K562 (cell line): ENCODE data around the gene PPP1R3C. TPM values are rescaled to one million over a fixed set of nuclear protein-coding genes. Genes with fewer than 3 reads are reported as not detected.

Source experiments
- ATF7 ChIP-seq: fragments of 450-650 bp; IDR thresholded peaks from 2 replicates; pipeline ENCODE4 v1.7.1; 2014; ENCODE audit warnings: mild to moderate bottlenecking, moderate library complexity
- EP300 ChIP-seq: IDR thresholded peaks from 2 replicates; pipeline ENCODE4 v1.6.1; 2012; ENCODE audit warnings: low read length, improper control_type of control experiment
- EP400 ChIP-seq: fragments of 450-650 bp; IDR thresholded peaks from 2 replicates; pipeline ENCODE4 v1.6.1; 2017; ENCODE audit warnings: antibody characterized with exemption, mild to moderate bottlenecking, moderate library complexity
- FOS ChIP-seq: IDR thresholded peaks from 3 replicates; pipeline ENCODE4 v1.6.1; 2011; ENCODE audit not compliant: insufficient read length; ENCODE audit errors: extremely low read depth
- MAZ ChIP-seq, 2 experiments: fragments of 450-650 bp in 1 of 2; sonication (generic) in 1 of 2; formaldehyde crosslinking; IDR thresholded peaks in 1 of 2; conservative IDR thresholded peaks in 1 of 2; 2 replicates each; pipeline versions ENCODE4 v1.4.0 to v1.5.0; 2020; ENCODE audit warnings: mild to moderate bottlenecking in 1 of 2, missing genetic modification reagents in 1 of 2
- PYGO2 ChIP-seq: fragments of 450-650 bp; IDR thresholded peaks from 2 replicates; pipeline ENCODE4 v1.6.1; 2016; ENCODE audit warnings: mild to moderate bottlenecking, missing genetic modification characterization, moderate library complexity, missing compliant biosample characterization
- REST ChIP-seq, 2 experiments: fragments of 450-650 bp; formaldehyde crosslinking in 1 of 2; IDR thresholded peaks; 2 replicates each; pipeline versions ENCODE4 v1.4.0 to v1.6.1; 2014 to 2020; ENCODE audit warnings: mild to moderate bottlenecking in 2 of 2, borderline replicate concordance in 1 of 2, low read depth in 1 of 2
- TEAD4 ChIP-seq, 2 experiments: sonication (generic) in 1 of 2; formaldehyde crosslinking in 1 of 2; IDR thresholded peaks; 2 replicates each; pipeline versions ENCODE4 v1.6.1 to v1.8.0; 2012 to 2022; ENCODE audit warnings: borderline replicate concordance in 1 of 2, inconsistent platforms in 1 of 2, low read length in 1 of 2, mild to moderate bottlenecking in 1 of 2, missing genetic modification reagents in 1 of 2
- ZNF75A ChIP-seq: fragments of 450-650 bp; formaldehyde crosslinking; IDR thresholded peaks from 2 replicates; pipeline ENCODE4 v1.4.0; 2020; ENCODE audit warnings: mild to moderate bottlenecking
- ZNF766 ChIP-seq: fragments of 200-800 bp; sonication (Bioruptor generic); conservative IDR thresholded peaks from 2 replicates; pipeline ENCODE4 v1.6.1; 2016; ENCODE audit warnings: missing genetic modification characterization, missing compliant biosample characterization
- ZSCAN32 ChIP-seq: fragments of 450-650 bp; formaldehyde crosslinking; IDR thresholded peaks from 2 replicates; pipeline ENCODE4 v1.4.0; 2020; ENCODE audit warnings: mild to moderate bottlenecking, moderate library complexity
- polyA plus RNA-seq, 8 experiments: library from polyadenylated mRNA; depleted of rRNA in 4 of 8; stranded (reverse) in 5 of 8; unstranded in 3 of 8; fragments of >200 nt; fragmentation: Nextera tagmentation in 2 of 8; fragmentation: Illumina TruSeq in 1 of 8; extraction: Ambion mirVana in 2 of 8; extraction: Trizol in 1 of 8; gene quantifications; 2 replicates each; pipeline versions ENCODE4 v1.2.1 to v1.2.3, GENCODE V29; 2011 to 2014; ENCODE audit warnings: inconsistent platforms in 1 of 8, missing spikeins in 1 of 8
- total RNA-seq, 7 experiments: library from RNA; depleted of rRNA in 6 of 7; stranded (reverse); fragments of >200 nt in 6 of 7; fragmentation: Illumina TruSeq in 2 of 7; extraction: Trizol in 2 of 7; gene quantifications; 2 replicates each; pipeline versions ENCODE4 v1.2.1 to v1.2.3, GENCODE V29; 2011 to 2021; ENCODE audit warnings: low replicate concordance in 1 of 7
- TF ChIP-seq, protein P1 (sequence below): sonication (generic); formaldehyde crosslinking; IDR thresholded peaks from 2 replicates; pipeline ENCODE4 v1.4.0; 2020; ENCODE audit warnings: mild to moderate bottlenecking, missing genetic modification reagents
- TF ChIP-seq, protein P2 (sequence below): fragments of 250-450 bp; sonication (Bioruptor Pico); IDR thresholded peaks from 2 replicates; pipeline ENCODE4 v1.8.0; 2022; ENCODE audit warnings: moderate library complexity, mild to moderate bottlenecking, inconsistent platforms

The PPP1R3C gene
- total and polyA plus RNA-seq, 9 of the 15 experiments (the other 6 are each of a cell fraction or from before 2014, with no cell fraction given): 0.06 to 0.24 (median 0.12) TPM; not detected in 3

- TF ChIP-seq REST (IDR thresholded peaks at IDR 0.05; ENCODE audit: borderline replicate concordance) (peak; percentile 19; the same call in 1 of the 2 replicates), REST (CRISPR knock-in tag; IDR thresholded peaks at IDR 0.05; ENCODE audit: low read depth) (no peak), MAZ (CRISPR knock-in tag; conservative IDR thresholded peaks at IDR 0.05 in 1 of 2, IDR thresholded peaks at IDR 0.05 in 1 of 2) (peak in 1 of 2 experiments; percentile 27; a peak in 1 of 4 replicates), ZNF766 (peak; percentile 48; the same call in 1 of the 2 replicates), ZSCAN32 (peak; percentile 72), TEAD4 (IDR thresholded peaks at IDR 0.05; ENCODE audit: low read length) (0 out of 2 replicates have a peak, but pooled peaks have one; percentile 30), TEAD4 (CRISPR knock-in tag; IDR thresholded peaks at IDR 0.05; ENCODE audit: borderline replicate concordance) (no peak), EP300 (peak; percentile 74), ZNF75A (CRISPR knock-in tag) (no peak), PYGO2 (0 out of 2 replicates have a peak, but pooled peaks have one; percentile 0), ATF7 (peak; percentile 71; the same call in 1 of the 2 replicates), EP400 (peak; percentile 31; the same call in 1 of the 2 replicates), FOS (no peak)
- TF ChIP-seq, protein P1, sequence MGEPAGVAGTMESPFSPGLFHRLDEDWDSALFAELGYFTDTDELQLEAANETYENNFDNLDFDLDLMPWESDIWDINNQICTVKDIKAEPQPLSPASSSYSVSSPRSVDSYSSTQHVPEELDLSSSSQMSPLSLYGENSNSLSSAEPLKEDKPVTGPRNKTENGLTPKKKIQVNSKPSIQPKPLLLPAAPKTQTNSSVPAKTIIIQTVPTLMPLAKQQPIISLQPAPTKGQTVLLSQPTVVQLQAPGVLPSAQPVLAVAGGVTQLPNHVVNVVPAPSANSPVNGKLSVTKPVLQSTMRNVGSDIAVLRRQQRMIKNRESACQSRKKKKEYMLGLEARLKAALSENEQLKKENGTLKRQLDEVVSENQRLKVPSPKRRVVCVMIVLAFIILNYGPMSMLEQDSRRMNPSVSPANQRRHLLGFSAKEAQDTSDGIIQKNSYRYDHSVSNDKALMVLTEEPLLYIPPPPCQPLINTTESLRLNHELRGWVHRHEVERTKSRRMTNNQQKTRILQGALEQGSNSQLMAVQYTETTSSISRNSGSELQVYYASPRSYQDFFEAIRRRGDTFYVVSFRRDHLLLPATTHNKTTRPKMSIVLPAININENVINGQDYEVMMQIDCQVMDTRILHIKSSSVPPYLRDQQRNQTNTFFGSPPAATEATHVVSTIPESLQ (CRISPR knock-in tag): no peak
- TF ChIP-seq, protein P2, sequence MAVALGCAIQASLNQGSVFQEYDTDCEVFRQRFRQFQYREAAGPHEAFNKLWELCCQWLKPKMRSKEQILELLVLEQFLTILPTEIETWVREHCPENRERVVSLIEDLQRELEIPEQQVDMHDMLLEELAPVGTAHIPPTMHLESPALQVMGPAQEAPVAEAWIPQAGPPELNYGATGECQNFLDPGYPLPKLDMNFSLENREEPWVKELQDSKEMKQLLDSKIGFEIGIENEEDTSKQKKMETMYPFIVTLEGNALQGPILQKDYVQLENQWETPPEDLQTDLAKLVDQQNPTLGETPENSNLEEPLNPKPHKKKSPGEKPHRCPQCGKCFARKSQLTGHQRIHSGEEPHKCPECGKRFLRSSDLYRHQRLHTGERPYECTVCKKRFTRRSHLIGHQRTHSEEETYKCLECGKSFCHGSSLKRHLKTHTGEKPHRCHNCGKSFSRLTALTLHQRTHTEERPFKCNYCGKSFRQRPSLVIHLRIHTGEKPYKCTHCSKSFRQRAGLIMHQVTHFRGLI (CRISPR knock-in tag): 0 out of 2 replicates have a peak, but pooled peaks have one; percentile 63
These were observed 2.9 kb downstream of the PPP1R3C start (continued) for GRCh38 chr10:91629715-91630549.
